HepG2 (cell line): ENCODE data around the gene ABCC10. TPM values are rescaled to one million over a fixed set of nuclear protein-coding genes. Genes with fewer than 3 reads are reported as not detected.

Experiments
- CBX2 ChIP-seq, 2 experiments: fragments of 200-600 bp in 1 of 2; sonication (generic); formaldehyde crosslinking in 1 of 2; IDR thresholded peaks; 2 replicates each; pipeline versions ENCODE4 v1.7.0 to v1.8.1; 2018 to 2022; ENCODE audit warnings: low read depth in 2 of 2, low read length in 1 of 2, mild to moderate bottlenecking in 1 of 2, missing genetic modification reagents in 1 of 2
- HMGA1 ChIP-seq: sonication (generic); formaldehyde crosslinking; conservative IDR thresholded peaks from 2 replicates; pipeline ENCODE4 v1.4.0; 2020; ENCODE audit warnings: missing genetic modification reagents
- HMGXB3 ChIP-seq: sonication (generic); formaldehyde crosslinking; IDR thresholded peaks from 2 replicates; pipeline ENCODE4 v1.4.0; 2020; ENCODE audit warnings: missing genetic modification reagents, borderline replicate concordance
- HOXD1 ChIP-seq: sonication (generic); formaldehyde crosslinking; IDR thresholded peaks from 2 replicates; pipeline ENCODE4 v1.5.0; 2020; ENCODE audit warnings: missing genetic modification reagents
- KDM5A ChIP-seq: fragments of 200-600 bp; sonication (generic); IDR thresholded peaks from 2 replicates; pipeline ENCODE4 v1.7.0; 2018; ENCODE audit warnings: antibody characterized with exemption, mild to moderate bottlenecking, low read length, borderline replicate concordance
- PCBP2 ChIP-seq: fragments of 200-400 bp; formaldehyde crosslinking; optimal IDR thresholded peaks from 2 replicates; pipeline ENCODE3; 2018; ENCODE audit warnings: low read length, low read depth; ENCODE audit not compliant: poor library complexity, severe bottlenecking
- SCMH1 ChIP-seq: sonication (generic); formaldehyde crosslinking; IDR thresholded peaks from 2 replicates; pipeline ENCODE4 v1.9.0; 2021; ENCODE audit warnings: missing genetic modification reagents, mild to moderate bottlenecking, borderline replicate concordance
- SRSF1 ChIP-seq: fragments of 200-400 bp; formaldehyde crosslinking; optimal IDR thresholded peaks from 2 replicates; pipeline ENCODE3; 2017; ENCODE audit warnings: mild to moderate bottlenecking, low read depth, low read length, moderate library complexity
- ZMAT3 ChIP-seq: sonication (generic); formaldehyde crosslinking; conservative IDR thresholded peaks from 2 replicates; pipeline ENCODE4 v1.7.0; 2021; ENCODE audit warnings: missing genetic modification reagents
- ZNF30 ChIP-seq: sonication (generic); formaldehyde crosslinking; IDR thresholded peaks from 2 replicates; pipeline ENCODE4 v1.5.0; 2020; ENCODE audit warnings: mild to moderate bottlenecking, missing genetic modification reagents
- ZNF317 ChIP-seq: sonication (generic); formaldehyde crosslinking; IDR thresholded peaks from 2 replicates; pipeline ENCODE4 v1.5.0; 2020; ENCODE audit warnings: mild to moderate bottlenecking, missing genetic modification reagents
- ZNF510 ChIP-seq: sonication (generic); formaldehyde crosslinking; IDR thresholded peaks from 2 replicates; pipeline ENCODE4 v1.4.0; 2020; ENCODE audit warnings: low read depth, mild to moderate bottlenecking, missing genetic modification reagents
- ZNF552 ChIP-seq: sonication (generic); formaldehyde crosslinking; IDR thresholded peaks from 2 replicates; pipeline ENCODE4 v1.9.0; 2022; ENCODE audit warnings: missing genetic modification reagents, mild to moderate bottlenecking, borderline replicate concordance
- ZNF724P ChIP-seq: sonication (generic); formaldehyde crosslinking; IDR thresholded peaks from 2 replicates; pipeline ENCODE4 v1.8.0; 2022; ENCODE audit warnings: missing genetic modification reagents, borderline replicate concordance
- ZNF749 ChIP-seq: sonication (generic); formaldehyde crosslinking; IDR thresholded peaks from 2 replicates; pipeline ENCODE4 v1.8.0; 2022; ENCODE audit warnings: mild to moderate bottlenecking, missing genetic modification reagents, moderate library complexity, borderline replicate concordance
- polyA plus RNA-seq, 8 experiments: library from polyadenylated mRNA; depleted of rRNA in 3 of 8; stranded (reverse) in 7 of 8; unstranded in 1 of 8; fragments of >200 nt; fragmentation: Illumina TruSeq in 4 of 8; extraction: Trizol in 4 of 8; gene quantifications; 2 replicates each; pipeline versions ENCODE4 v1.2.1 to v1.2.3, GENCODE V29; 2011 to 2016; ENCODE audit warnings: low read depth in 4 of 8, missing spikeins in 1 of 8, mixed read lengths in 1 of 8; ENCODE audit not compliant: insufficient read depth in 1 of 8
- total RNA-seq, 5 experiments: library from RNA; depleted of rRNA; stranded (reverse); fragments of >200 nt; fragmentation: Illumina TruSeq; extraction: Trizol; gene quantifications; 2 replicates each; pipeline ENCODE4 v1.2.3, GENCODE V29; 2016; ENCODE audit warnings: low read depth in 1 of 5
- TF ChIP-seq, protein P1 (sequence below): sonication (generic); formaldehyde crosslinking; IDR thresholded peaks from 2 replicates; pipeline ENCODE4 v1.5.0; 2020; ENCODE audit warnings: mild to moderate bottlenecking, missing genetic modification reagents, borderline replicate concordance

The ABCC10 gene
- total and polyA plus RNA-seq, 2 of the 13 experiments (the other 11 are each of a cell fraction or from before 2014, with no cell fraction given) = 16.0 to 24.3 TPM

GRCh38 chr6:43428112-43428570 lies 800 bp downstream of the ABCC10 start (continued):
- TF ChIP-seq PCBP2 (no peak), ZNF317 (CRISPR knock-in tag) (no peak), ZNF510 (CRISPR knock-in tag) (0 out of 2 replicates have a peak, but pooled peaks have one; percentile 11), HOXD1 (CRISPR knock-in tag) (no peak), ZNF30 (CRISPR knock-in tag) (0 out of 2 replicates have a peak, but pooled peaks have one; percentile 10), ZNF552 (0 out of 2 replicates have a peak, but pooled peaks have one; percentile 68), ZMAT3 (CRISPR knock-in tag) (0 out of 2 replicates have a peak, but pooled peaks have one; percentile 8), HMGA1 (no peak), SCMH1 (CRISPR knock-in tag) (no peak), KDM5A (peak; percentile 19; the same call in 1 of the 2 replicates), ZNF724P (CRISPR knock-in tag) (0 out of 2 replicates have a peak, but pooled peaks have one; percentile 15), CBX2 (IDR thresholded peaks at IDR 0.05; ENCODE audit: low read depth, low read length) (no peak), CBX2 (CRISPR knock-in tag; IDR thresholded peaks at IDR 0.05; ENCODE audit: low read depth) (no peak), HMGXB3 (CRISPR knock-in tag) (peak; percentile 48; the same call in 1 of the 2 replicates), ZNF749 (no peak), SRSF1 (no peak)
- TF ChIP-seq, protein P1, sequence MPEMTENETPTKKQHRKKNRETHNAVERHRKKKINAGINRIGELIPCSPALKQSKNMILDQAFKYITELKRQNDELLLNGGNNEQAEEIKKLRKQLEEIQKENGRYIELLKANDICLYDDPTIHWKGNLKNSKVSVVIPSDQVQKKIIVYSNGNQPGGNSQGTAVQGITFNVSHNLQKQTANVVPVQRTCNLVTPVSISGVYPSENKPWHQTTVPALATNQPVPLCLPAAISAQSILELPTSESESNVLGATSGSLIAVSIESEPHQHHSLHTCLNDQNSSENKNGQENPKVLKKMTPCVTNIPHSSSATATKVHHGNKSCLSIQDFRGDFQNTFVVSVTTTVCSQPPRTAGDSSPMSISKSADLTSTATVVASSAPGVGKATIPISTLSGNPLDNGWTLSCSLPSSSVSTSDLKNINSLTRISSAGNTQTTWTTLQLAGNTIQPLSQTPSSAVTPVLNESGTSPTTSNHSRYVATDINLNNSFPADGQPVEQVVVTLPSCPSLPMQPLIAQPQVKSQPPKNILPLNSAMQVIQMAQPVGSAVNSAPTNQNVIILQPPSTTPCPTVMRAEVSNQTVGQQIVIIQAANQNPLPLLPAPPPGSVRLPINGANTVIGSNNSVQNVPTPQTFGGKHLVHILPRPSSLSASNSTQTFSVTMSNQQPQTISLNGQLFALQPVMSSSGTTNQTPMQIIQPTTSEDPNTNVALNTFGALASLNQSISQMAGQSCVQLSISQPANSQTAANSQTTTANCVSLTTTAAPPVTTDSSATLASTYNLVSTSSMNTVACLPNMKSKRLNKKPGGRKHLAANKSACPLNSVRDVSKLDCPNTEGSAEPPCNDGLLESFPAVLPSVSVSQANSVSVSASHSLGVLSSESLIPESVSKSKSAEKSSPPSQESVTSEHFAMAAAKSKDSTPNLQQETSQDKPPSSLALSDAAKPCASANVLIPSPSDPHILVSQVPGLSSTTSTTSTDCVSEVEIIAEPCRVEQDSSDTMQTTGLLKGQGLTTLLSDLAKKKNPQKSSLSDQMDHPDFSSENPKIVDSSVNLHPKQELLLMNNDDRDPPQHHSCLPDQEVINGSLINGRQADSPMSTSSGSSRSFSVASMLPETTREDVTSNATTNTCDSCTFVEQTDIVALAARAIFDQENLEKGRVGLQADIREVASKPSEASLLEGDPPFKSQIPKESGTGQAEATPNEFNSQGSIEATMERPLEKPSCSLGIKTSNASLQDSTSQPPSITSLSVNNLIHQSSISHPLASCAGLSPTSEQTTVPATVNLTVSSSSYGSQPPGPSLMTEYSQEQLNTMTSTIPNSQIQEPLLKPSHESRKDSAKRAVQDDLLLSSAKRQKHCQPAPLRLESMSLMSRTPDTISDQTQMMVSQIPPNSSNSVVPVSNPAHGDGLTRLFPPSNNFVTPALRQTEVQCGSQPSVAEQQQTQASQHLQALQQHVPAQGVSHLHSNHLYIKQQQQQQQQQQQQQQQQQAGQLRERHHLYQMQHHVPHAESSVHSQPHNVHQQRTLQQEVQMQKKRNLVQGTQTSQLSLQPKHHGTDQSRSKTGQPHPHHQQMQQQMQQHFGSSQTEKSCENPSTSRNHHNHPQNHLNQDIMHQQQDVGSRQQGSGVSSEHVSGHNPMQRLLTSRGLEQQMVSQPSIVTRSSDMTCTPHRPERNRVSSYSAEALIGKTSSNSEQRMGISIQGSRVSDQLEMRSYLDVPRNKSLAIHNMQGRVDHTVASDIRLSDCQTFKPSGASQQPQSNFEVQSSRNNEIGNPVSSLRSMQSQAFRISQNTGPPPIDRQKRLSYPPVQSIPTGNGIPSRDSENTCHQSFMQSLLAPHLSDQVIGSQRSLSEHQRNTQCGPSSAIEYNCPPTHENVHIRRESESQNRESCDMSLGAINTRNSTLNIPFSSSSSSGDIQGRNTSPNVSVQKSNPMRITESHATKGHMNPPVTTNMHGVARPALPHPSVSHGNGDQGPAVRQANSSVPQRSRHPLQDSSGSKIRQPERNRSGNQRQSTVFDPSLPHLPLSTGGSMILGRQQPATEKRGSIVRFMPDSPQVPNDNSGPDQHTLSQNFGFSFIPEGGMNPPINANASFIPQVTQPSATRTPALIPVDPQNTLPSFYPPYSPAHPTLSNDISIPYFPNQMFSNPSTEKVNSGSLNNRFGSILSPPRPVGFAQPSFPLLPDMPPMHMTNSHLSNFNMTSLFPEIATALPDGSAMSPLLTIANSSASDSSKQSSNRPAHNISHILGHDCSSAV (CRISPR knock-in tag) = 0 out of 2 replicates have a peak, but pooled peaks have one; percentile 22
